SK-N-SH (cell line): ENCODE data around the gene TCF3.

Experiments used
- CHD2 ChIP-seq: fragments of 150-350 bp; IDR thresholded peaks from 2 replicates; pipeline ENCODE4 v1.6.1; 2018; ENCODE audit warnings: low read length; ENCODE audit not compliant: partially characterized antibody
- CTCF ChIP-seq: fragments of 200-600 bp; sonication (generic); IDR thresholded peaks from 2 replicates; pipeline ENCODE4 v1.6.1; 2017; ENCODE audit warnings: antibody characterized with exemption, mild to moderate bottlenecking, moderate library complexity
- EP300 ChIP-seq, 2 experiments: IDR thresholded peaks; 2 replicates each; pipeline versions ENCODE4 v1.4.0 to v1.6.1; 2012; ENCODE audit warnings: borderline replicate concordance in 1 of 2, low read depth in 1 of 2, low read length in 1 of 2
- EZH2phosphoT487 ChIP-seq: fragments of 200-600 bp; sonication (generic); IDR thresholded peaks from 2 replicates; pipeline ENCODE4 v1.6.1; 2017; ENCODE audit warnings: low read depth, mixed run types, mild to moderate bottlenecking, antibody characterized with exemption, moderate library complexity, borderline replicate concordance
- FOXM1 ChIP-seq: IDR thresholded peaks from 2 replicates; pipeline ENCODE4 v1.4.0; 2012; ENCODE audit warnings: low read depth, mild to moderate bottlenecking
- IRF3 ChIP-seq: fragments of 150-350 bp; IDR thresholded peaks from 2 replicates; pipeline ENCODE4 v1.6.1; 2016; ENCODE audit warnings: mild to moderate bottlenecking, low read depth, low read length
- MAX ChIP-seq: IDR thresholded peaks from 2 replicates; pipeline ENCODE4 v1.4.0; 2012; ENCODE audit warnings: low read depth
- POLR2AphosphoS5 ChIP-seq: IDR thresholded peaks from 2 replicates; pipeline ENCODE4 v1.6.1; 2012; ENCODE audit warnings: low read depth, low read length
- USF2 ChIP-seq: fragments of 150-350 bp; IDR thresholded peaks from 2 replicates; pipeline ENCODE4 v1.6.1; 2017; ENCODE audit warnings: antibody characterized with exemption, low read length, low read depth, borderline replicate concordance
- YY1 ChIP-seq: IDR thresholded peaks from 2 replicates; pipeline ENCODE4 v1.4.0; 2012; ENCODE audit warnings: low read depth, mild to moderate bottlenecking

GRCh38 chr19:1611353-1611752 lies 41.1 kb downstream of the TCF3 start:
- TF ChIP-seq CTCF (no peak), EP300 (IDR thresholded peaks at IDR 0.05; ENCODE audit: borderline replicate concordance in 1 of 2, low read depth in 1 of 2, low read length in 1 of 2) (no peak), POLR2AphosphoS5 (no peak), MAX (no peak), YY1 (no peak), CHD2 (no peak), EZH2phosphoT487 (no peak), FOXM1 (no peak), IRF3 (no peak), USF2 (no peak)
